ENCODE measurements around the gene KLHL30.

Gene KLHL30

DNA sequence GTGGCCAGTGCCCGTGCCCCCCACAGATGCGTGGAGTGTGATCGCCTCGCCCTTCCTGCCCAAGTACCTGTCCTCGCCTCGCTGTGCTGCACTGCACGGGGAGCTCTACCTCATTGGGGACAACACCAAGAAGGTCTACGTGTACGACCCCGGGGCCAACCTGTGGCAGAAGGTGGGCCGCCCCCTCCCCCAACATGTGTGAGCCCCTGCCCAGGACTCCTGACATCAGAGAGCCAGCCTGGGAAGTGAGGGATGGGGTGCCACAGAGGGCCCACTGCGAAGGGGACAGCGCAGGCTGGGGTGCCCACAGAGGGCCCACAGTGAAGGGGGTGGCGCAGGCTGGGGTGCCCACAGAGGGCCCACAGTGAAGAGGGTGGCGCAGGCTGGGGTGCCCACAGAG, 10.5 kb downstream of the KLHL30 start:
- DNase-seq, result no peak

DNA sequence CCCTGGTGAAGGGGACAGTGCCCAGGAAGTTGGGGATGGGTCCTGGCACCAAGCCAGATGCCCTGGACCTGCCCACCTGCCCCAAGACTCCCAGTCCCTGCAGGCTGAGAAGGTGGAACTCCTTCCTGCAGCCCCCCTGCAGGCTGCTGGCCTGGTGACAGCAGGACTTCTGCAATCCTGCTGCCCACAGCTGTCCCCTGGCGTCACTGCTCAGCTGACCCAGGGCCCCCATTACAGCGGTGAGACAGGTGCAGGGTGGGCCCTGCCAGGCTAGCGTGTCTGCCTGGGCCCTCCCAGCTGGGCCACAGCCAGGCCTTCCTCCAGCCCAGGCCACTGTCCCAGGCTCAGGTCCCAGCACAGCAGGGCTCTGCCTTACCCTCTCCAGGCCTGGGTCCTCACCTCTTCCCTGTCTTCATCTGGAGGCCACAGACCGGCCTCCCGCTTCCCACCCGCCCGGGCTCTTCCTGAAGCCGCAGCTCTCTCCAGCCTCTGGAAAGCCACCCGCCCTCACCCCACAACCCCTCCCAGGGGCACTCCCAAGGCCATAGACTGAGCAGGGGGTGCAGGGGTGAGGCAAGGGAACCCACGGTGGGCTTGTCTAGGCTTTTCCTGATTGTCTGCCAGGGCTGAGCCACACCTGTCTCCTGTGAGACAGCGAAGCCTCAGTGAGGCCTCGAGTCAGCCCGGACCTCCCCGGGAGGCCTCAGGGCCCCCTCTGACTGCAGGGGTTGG, 11.5 kb downstream of the KLHL30 start:
- DNase-seq, result no peak

DNA sequence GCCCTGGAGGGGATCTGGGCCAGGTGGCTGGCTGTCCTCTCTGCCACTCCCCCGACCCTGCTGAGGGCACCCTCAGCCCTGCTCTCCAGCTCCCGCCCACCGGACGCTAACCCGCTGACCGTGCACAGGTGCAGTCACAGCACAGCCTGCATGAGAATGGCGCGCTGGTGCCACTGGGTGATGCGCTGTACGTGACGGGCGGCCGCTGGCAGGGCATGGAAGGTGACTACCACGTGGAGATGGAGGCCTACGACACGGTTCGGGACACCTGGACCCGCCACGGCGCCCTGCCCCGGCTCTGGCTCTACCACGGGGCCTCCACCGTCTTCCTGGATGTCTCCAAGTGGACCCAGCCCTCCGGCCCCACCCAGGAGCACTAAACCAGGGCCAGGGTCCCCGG, 12.2 kb downstream of the KLHL30 start:
- DNase-seq, result no peak

DNA sequence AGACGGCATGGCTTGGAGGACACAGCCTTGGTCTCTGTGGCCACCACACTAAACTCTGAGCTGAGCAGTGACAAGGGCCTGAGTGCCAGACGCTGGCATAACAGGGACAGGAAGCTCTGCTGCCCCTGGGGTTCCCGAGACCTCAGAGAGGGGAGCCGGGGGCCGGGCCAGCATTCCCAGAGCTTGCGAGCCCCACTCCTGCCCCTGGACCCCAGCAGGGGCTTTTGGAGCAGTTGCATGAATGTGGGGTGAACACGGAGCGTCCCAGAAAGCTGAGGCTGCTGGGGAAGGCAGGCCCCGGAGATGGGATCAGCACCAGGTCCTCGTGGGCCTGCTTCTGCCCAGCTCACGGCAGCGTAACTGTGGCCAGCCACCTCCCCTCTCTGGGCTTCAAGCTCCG, 12.7 kb downstream of the KLHL30 start:
- DNase-seq, result no peak

DNA sequence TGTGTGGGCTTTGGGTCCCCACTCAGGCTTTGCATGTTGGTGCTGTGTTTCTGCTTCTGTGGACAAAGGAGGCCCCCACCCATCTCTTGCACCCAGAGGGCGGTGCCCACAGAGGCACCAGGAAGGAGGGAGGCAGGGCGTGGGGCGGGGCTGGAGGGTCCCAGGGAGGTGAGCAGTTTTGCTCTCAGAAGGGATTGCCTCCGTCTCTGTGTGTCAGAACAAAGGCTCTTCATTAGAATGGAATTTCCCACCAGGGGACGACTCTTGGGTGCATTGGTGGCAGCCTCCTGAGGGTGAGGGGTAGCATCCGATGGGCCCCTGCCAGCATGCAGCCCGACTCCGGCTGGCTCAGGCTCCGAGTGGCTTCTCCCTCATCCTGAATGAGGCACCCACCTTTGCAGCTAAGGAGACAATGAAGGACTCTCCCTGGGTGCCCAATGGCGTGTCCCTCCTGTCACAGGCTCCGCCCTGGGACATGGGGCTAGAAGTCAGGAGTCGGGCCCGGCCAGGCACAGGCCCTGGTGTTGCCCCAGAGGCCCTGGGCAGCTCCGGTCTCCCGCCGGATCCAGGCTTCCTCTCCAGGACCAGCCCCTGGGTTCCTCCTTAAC, 13.3 kb downstream of the KLHL30 start:
- no peak for DNase-seq

DNA sequence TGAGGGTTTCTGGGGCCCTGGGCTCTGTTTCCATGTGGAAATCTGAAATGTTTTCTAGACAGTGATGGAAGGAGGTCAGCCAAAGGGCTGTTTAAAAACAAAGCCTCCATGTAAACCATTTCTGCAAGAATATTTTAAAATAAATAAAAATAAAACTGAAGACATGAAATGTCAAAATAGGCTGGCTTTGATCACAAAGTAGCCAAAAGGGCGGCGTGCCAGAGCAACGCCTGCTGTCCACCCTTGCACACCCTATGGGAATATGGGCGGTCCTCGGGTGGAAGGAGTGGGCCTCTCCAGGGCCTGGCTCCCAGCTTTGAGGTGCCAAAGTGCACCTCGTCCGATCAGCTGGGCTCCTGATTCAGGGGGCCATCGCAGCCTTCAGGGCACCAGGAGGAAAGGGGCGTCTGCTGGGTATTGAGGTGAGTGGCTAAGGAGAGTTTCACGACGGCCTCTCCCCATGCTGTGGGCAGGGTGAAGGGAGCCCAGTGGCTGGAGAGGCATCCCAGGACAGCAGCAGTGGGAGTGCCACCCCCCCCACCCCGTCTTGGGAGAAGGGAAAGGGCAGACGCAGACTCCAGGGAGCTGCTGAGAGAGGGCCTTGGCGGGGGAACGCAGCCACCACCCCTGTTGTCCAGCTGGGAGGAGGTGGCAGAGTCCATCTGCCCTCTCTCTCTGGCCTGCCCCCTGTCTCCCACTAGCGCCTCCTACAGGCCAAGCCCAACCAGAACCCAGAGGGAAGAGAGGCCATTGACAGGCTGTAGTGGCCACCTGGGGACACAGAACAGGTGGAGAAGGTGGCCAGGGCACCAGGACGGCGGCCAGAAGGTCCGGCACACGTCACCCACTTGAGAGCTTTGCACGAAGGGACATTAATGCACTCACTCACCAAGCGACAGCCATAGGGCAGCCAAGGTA, 14.6 kb downstream of the KLHL30 start:
- no peak for DNase-seq

DNA sequence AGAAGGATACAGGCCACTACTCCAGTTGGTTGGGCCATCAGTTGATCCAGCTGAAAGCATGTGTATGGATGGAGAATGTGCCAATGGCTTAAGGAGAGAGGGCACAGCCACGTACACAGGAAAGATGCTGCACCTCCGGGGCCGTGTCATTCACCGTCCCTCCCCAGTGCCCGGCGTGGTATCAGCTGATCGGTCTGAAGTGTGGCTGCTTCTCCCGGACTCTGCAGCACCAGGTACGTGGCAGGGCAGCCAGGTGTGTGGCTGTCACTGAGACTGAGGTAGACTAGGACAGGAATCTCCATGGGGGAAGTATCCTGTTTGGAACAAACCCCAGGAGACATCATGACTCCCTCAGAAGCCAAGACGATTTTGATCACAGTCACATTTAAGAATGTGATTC, 16.1 kb downstream of the KLHL30 start:
- no peak for DNase-seq

DNA sequence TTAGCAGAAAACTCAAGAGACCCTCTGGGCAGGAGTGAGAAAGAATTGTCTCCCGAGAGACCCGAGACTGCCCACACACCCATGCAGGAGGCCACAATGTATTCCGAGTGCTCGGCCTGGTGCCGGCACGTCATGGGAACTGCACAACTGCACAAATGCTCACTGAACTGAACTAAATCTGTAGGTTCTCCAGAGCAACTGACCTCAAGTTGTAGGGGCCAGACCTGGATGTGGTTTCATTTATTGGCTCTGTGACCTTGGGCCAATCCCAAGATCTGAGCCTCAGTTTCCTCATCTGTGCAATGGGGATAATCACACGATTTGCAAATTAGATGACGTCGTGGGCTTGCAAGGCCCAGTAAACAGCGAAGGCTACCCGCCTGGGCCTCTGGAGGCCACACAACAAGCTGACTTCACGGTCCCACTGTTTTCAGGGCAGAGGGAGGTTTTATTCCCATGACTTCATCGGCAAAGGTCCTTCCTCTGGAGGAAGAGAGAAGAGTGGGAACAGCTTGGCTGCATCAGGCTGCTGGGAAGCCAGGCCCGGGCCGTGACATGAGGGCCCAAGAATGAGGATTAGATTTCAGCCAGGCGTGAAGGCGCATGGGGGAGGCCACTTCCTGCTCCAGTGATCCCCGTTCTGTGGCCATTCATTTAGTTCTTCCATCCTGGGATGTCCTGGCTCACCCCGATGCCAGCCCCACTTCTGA, 16.7 kb downstream of the KLHL30 start:
- DNase-seq, result no peak

DNA sequence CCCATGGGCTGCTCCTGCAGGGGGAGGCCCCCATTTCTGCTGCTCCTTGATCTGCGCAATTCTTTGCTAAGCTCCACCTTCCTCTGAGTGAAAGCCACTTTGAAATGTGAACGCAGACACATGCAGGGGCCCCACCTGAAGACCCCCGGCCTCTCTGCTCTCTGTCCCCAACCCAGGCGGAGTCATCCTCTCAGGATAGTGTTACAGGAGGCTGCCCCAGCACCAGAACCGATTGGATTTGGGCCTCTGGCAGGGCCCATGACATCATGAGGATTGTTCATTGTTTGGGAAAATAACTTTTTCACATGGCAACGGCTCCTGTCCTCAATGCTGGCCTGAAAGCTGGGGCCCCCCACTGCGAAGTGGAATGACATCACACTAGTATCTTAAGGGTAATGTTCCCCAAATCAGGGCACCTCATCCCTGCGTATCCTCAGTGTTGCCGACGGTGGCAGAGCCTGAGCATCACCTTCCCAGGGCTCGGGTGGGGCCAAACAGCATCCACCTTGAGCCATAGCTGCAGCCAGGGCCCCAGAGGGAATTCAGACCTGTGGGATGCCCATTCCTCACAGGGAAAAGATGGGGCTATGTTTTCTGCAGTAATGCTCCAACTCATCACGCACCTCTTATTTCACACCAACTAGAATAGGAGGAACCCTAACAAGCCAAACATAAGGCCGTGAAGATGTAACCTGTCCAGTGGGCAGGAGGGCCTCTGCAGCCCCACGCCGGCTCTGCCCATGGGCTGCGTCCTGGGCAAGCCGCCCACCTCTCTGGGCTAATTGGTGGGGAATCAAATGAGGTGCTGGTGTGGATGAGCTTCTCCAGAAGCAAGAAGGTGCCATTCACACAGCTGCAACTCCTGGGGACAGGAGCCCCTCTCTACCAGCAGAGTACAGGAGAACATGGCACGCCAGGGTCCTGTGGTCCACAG, 17.6 kb downstream of the KLHL30 start:
- DNase-seq, result no peak

DNA sequence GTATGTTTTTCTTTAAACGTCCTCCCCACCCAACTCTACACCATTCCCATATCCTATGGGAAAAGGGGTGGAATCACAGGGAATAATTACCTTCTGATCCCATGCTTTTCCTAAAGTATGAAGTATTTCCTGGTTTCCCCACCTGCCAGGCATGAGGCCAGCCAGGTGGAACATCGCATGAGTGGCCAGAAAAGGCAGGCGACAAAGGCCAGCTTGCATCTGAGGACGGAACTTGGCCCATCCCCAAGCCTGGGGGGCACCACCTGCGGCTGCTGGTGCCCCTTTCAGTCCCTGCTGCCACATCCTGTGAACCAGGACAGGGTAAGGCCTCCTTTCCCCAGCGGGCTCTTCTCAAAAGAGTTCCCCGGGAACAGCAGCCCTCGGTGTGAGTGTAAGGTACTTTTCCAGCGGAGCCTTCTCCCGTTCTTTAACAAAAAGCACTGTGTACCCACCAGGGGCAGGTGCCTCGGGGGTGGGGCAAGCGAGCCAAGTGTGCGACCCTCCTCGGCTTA, 19.1 kb downstream of the KLHL30 start:
- DNase-seq, result no peak

DNA sequence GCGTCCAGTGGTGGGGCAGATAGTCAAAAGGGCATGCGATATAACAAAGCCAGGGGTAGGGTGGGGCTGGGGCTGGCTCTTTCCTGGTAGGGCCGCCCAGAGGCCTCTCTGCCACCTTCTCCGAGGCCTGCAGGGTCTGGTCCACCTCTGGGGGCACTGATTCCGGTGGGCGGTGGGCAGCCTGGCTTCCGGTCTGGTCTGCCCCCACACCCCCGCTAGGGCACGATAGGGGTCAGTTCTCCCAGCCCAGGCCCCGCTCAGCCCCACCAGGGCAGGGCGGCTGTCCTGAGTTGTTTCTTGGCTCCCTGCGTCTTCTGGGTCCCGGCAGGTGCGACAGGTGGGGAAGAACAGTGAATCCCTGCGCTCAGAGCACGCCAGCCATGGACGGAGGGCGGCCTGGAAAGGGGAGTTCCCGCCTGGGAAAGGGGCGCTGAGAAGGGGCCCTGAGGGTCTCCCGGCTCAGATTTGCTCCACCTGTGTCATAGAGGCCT, 19.6 kb downstream of the KLHL30 start:
- no peak for DNase-seq

DNA sequence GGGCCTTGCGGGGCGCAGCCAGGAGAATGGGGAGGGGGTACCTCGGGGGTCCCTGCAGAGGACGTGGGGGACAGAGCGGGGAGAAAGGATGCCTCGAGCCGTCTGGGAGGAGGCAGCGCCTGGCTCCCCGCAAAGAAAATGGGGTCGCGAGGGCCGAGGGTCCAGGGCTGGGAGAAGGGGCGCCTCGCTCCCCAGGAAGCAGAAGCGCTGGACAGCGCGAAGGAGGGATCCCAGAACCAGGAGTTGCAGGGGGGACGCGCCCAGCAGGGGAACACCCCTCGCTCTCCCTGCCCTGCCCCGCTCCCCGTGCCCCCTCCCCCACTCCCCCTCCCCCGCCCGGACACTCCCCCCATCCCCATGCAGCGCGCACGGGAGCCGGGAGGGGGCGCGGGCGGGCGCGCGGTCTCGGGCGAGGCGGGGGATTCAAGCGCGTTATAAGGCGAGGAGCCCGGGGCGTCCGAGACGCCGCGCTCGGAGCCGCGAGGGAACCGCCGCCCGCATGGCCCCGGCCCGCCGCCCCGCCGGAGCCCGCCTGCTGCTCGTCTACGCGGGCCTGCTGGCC, 20.1 kb downstream of the KLHL30 start, which contains the start of gene ERFE:
Gene ERFE (plus strand): TSS at position 462 of the 562 bp plus-strand sequence. CDS start 38 bp downstream, at position 500.
- no peak for DNase-seq

DNA sequence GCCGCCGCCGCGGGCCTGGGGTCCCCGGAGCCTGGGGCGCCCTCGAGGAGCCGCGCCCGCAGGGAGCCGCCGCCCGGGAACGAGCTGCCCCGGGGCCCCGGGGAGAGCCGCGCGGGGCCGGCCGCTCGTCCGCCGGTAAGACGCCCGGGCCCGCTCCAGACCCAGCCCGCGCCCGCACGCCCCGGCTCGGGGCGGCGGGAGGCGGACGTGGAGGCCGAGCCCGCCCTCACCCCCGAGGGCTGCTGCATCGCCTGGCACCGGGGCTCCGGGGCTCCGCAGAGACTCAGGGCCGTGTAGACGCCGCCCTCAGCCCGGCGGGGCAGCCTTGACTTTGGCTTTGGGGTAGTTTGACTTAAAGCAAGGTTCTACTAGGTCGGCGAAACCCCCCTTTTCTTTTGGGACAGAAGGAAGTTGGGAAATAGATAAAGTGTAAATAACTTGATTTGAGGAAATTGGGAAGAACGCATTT, 20.6 kb downstream of the KLHL30 start:
- no peak for DNase-seq

DNA sequence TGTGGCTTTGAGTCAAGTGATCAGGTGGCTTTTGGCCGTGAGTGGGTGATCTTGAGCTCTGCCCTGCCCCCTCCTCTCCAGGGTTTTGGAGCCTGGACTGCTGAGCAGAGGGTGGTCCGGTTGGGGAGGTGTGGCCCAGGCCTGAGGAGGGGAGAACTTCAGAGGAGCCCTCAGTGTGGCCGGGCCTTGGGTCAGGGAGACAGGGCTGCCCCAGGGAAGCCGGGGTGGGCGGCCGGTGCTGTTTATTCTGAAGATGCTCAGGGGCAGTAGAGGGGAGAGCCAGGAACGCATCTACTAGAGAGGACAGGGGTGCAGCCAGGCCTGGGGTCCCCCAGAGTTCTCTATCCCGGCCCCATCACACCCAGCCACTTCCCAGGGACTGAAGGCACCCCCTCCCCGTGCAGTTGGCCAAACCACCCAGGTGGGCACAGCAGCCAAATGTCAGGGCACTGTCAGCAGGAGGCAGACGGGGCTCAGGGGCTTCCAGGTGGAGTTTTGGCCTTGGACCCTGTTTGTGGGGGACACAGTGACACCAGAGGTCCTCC, 21.3 kb downstream of the KLHL30 start:
- DNase-seq, result no peak

DNA sequence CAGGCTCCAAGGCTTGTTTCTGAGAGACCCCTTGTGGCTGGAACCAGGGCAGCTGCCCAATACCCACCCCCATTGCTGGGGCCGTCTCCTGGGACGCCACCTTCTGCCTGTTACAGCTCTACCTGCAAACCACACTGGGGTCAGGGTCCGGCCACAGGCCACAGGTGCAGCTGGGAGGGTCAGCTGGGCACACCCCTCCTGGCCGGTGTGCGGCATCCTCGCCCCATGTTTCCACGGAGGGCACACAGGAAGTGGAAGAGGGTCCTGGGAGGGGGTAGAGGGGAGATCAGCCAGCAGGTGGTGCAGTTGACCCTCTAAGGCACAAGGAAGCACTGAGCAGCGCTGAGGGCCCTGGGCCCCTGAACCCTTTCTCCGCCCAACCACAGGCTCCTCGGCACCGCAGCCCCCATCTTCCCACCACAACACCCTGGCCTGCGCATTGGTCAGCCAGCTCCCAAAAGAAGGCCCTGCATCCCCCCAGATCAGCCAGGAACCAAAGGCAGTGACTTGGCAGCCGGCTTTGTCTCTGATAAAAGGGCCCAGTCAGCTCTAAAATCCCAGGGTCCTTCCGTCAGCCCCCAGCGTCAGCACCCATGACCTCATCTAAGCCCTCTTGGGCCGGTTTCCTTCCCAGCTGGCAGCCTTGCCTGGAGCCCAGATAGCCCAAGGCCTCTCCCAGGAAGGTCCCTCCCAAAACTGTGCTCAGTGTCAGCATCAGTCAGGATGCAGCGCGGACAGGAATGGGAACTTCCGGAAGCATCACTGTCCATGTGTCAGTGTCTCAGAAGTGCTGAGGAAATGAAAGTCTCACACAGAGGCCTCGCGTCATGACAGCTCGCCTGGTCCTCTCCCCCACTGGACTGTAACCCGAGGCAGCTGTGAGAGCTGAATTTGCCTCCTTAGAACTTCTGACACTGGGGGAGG, 22.0 kb downstream of the KLHL30 start:
- DNase-seq, result no peak

DNA sequence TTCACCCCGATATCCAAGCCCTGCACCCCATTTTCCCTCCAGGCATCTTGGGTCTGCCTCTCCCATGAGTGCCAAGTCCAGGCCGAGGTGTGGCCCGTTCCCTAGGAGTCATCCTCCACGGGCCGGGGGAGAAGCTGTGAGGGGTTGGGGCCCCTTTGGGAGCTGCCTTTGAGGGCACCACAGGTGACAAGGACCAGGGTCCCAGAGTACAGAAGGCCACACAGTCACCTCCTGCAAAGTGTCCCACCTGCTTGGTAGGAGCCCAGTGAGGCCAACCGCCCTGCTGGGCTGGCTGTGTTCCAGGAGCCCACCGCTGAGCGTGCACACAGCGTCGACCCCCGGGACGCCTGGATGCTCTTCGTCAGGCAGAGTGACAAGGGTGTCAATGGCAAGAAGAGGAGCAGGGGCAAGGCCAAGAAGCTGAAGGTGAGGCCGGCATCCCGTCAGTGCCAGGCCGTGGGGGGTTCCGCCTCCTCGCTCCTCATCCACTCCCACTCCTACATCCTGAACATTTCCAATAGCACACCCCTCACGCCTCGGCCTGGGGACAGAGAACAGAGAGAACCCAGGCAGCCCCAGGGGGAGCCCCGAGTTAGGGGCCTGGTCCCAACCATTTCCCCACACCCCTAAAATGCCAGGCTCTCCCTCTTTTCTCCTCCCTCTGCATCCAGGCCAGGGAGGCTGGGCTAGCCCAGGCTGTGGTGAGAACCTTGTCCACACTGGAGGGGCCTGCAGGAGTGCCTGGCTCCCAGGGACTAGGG, 23.0 kb downstream of the KLHL30 start:
- DNase-seq, result no peak

DNA sequence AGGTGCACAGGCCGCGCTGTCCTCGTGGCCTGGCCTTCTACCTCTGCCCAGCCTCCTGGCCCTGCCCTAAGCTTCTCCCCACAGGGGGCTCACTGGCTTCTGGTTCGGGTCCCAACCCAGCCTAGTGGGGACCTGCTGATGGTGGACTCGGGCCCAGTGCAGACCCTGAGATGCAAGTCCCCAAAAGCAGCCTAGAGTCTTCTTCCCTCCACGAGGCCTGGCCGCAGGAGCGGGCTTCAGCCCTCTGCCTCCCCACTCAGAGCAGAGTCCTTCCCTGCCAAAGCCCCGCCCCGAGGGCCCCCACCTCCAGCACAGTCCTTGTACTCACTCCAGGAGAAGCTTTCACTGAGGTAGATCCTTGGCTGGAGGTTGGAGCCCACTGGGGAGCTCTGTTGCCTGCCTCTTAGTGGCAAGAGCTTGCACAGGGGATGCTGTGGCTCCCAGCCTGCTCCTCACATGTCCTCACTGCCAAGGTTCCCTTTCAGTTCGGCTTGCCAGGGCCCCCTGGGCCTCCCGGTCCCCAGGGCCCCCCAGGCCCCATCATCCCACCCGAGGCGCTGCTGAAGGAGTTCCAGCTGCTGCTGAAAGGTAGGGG, 23.9 kb downstream of the KLHL30 start:
- DNase-seq, result no peak

DNA sequence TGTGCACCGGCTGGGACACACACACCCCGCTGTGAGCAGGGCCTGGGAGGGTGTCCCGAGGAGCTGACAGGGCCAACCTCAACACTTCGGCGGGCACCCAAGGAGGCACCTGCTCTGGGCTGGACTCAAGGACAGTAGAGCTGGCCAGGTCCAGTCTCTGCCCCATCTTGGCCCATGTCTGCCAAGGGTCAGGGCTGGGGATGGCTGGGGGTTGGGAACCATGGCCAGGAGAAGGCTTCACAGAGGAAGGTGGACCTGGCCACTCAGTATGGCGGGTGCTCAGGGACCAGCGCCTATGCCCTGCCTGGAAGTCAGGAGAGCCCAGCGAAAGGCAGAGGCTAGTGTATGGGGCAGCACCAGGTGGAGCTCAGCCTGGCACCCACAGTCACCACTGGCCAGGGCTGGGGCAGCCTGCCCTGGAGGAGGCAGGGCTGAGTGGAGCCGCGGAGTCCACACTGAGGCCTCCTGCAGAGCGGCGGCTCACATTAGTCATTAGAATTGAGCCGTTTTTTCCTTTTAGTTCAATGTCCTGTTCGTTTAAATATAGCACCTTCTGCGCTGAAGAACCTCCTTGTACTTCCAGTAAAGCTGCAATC, 24.5 kb downstream of the KLHL30 start:
- DNase-seq, result no peak
